Adrenal gland (tissue), 5 donors: ENCODE measurements around the gene LTF.

ENCODE experiments used
- POLR2A ChIP-seq, 2 donors: fragments of 450-650 bp; IDR thresholded peaks; one replicate each; pipeline ENCODE4 v1.6.1; 2017; ENCODE audit warnings: antibody characterized with exemption in 2 of 2, mild to moderate bottlenecking in 2 of 2, moderate library complexity in 1 of 2
- TF ChIP-seq, protein P1 (sequence below), 6 experiments: fragments of 450-650 bp in 4 of 6; fragments of 200-600 bp in 2 of 6; sonication (generic) in 1 of 6; IDR thresholded peaks; 1 replicate in 5 of 6; 2 replicates in 1 of 6; pipeline versions ENCODE4 v1.5.1 to v1.8.0; 2016 to 2021; ENCODE audit warnings: antibody characterized with exemption in 6 of 6, mild to moderate bottlenecking in 2 of 6, moderate library complexity in 1 of 6
- donor health status: DM: no; HTN: no; CAD: no.

DNA sequence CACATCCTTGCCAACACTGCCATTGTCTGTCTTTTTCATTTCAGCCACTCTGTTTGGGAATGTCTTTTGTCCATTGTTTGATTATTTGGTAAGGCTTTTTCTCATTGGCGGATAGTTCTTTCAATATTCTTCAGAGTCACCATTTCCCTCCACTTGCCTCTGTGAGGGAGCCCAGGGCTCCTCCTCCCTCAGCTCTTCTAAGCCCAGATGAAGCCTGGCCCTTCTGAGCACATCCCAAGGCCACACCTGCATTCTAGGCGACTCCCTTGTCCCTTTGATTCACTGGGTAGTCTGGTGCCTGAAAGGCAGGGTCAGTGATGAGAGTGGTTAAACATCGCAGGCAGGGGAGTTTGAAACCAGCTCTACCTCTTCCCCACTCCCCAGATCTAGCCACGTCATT lies 12.4 kb upstream of the LTF start:
- TF ChIP-seq, protein P1, sequence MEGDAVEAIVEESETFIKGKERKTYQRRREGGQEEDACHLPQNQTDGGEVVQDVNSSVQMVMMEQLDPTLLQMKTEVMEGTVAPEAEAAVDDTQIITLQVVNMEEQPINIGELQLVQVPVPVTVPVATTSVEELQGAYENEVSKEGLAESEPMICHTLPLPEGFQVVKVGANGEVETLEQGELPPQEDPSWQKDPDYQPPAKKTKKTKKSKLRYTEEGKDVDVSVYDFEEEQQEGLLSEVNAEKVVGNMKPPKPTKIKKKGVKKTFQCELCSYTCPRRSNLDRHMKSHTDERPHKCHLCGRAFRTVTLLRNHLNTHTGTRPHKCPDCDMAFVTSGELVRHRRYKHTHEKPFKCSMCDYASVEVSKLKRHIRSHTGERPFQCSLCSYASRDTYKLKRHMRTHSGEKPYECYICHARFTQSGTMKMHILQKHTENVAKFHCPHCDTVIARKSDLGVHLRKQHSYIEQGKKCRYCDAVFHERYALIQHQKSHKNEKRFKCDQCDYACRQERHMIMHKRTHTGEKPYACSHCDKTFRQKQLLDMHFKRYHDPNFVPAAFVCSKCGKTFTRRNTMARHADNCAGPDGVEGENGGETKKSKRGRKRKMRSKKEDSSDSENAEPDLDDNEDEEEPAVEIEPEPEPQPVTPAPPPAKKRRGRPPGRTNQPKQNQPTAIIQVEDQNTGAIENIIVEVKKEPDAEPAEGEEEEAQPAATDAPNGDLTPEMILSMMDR (IDR thresholded peaks at IDR 0.05) = no peak
- TF ChIP-seq POLR2A (IDR thresholded peaks at IDR 0.05) = no peak
